Hematopoietic multipotent progenitor cell treated with erythropoietin and hydrocortisone succinate and interleukin-3 and kit ligand, for 8 days (in vitro differentiated cells): ENCODE results near the gene TMEM232.
A peak's percentile ranks its signal among the peaks of the same experiment; 100 is the strongest.
"Not testable (repeated sequence)": the region's sequence is repeated elsewhere in the genome, so short reads cannot be mapped to it uniquely, and the experiment has no call there.

Experiments used
- DNase-seq: peaks from one replicate; pipeline ENCODE4 v3.0.0-alpha.2; 2015

TMEM232 gene

GRCh38 chr5:110726249-110727024 is at the start of gene TMEM232:
TMEM232 (minus strand) TSS chr5:110726671; CDS start chr5:110667352, 59,319 bp downstream.
- DNase-seq = peak; percentile 90

GRCh38 chr5:110770286-110770685 is 43.8 kb upstream of the TMEM232 start:
- no peak for DNase-seq

- no peak for DNase-seq
Measured at GRCh38 chr5:110769000-110769681, 42.7 kb upstream of the TMEM232 start.

- no peak for DNase-seq
Measured at GRCh38 chr5:110768138-110768860, 41.8 kb upstream of the TMEM232 start.

GRCh38 chr5:110760158-110760557 is 33.7 kb upstream of the TMEM232 start:
- no peak for DNase-seq

GRCh38 chr5:110757118-110757729 is 30.8 kb upstream of the TMEM232 start:
- DNase-seq = peak; percentile 71

- DNase-seq = no peak
Measured at GRCh38 chr5:110754181-110754580, 27.7 kb upstream of the TMEM232 start.

- peak; percentile 53 for DNase-seq
Measured at GRCh38 chr5:110753600-110753999, 27.1 kb upstream of the TMEM232 start.

- no peak for DNase-seq
Measured at GRCh38 chr5:110752953-110753352, 26.5 kb upstream of the TMEM232 start.

- DNase-seq = no peak
Measured at GRCh38 chr5:110751902-110752762, 25.7 kb upstream of the TMEM232 start.

GRCh38 chr5:110738812-110739651 is 12.6 kb upstream of the TMEM232 start, which contains the start of gene SLC25A46:
SLC25A46 (plus strand) TSS chr5:110739007; CDS start chr5:110739120, 113 bp downstream.
- peak; percentile 93 for DNase-seq

GRCh38 chr5:110738503-110738811 is 12.0 kb upstream of the TMEM232 start:
- DNase-seq = no peak

- no peak for DNase-seq
Measured at GRCh38 chr5:110736753-110737152, 10.3 kb upstream of the TMEM232 start.

GRCh38 chr5:110735556-110735955 is 9.1 kb upstream of the TMEM232 start:
- DNase-seq = no peak

GRCh38 chr5:110734101-110734500 is 7.6 kb upstream of the TMEM232 start:
- no peak for DNase-seq

- DNase-seq = not testable (repeated sequence)
Measured at GRCh38 chr5:110731499-110731898, 5.0 kb upstream of the TMEM232 start.

GRCh38 chr5:110727025-110727314 is 499 bp upstream of the TMEM232 start:
- DNase-seq = peak; percentile 43

- DNase-seq = no peak
Measured at GRCh38 chr5:110718311-110718710, 8.2 kb downstream of the TMEM232 start.

GRCh38 chr5:110716247-110717245 is 9.9 kb downstream of the TMEM232 start:
- peak; percentile 12 for DNase-seq

GRCh38 chr5:110707260-110707844 is 19.1 kb downstream of the TMEM232 start:
- no peak for DNase-seq
